Parathyroid adenoma (tissue), 2 donors: ENCODE results near the gene PGD.

ENCODE experiments used
- H2AFZ ChIP-seq: fragments of 300-600 bp; sonication (generic); one replicate; pipeline ENCODE4 v1.7.0; 2017; ENCODE audit warnings: antibody characterized with exemption, mild to moderate bottlenecking
- H3K27ac ChIP-seq: fragments of 300-600 bp; sonication (generic); one replicate; pipeline ENCODE4 v1.7.0; 2017
- H3K27me3 ChIP-seq: fragments of 300-600 bp; sonication (generic); one replicate; pipeline ENCODE4 v1.7.0; 2017; ENCODE audit warnings: low read length; ENCODE audit not compliant: control insufficient read depth, insufficient read depth
- H3K36me3 ChIP-seq: fragments of 300-600 bp; sonication (generic); one replicate; pipeline ENCODE4 v1.7.0; 2017; ENCODE audit warnings: low read length; ENCODE audit not compliant: control insufficient read depth, insufficient read depth
- H3K4me1 ChIP-seq: fragments of 300-600 bp; sonication (generic); one replicate; pipeline ENCODE4 v1.7.0; 2017; ENCODE audit warnings: control low read depth
- H3K4me2 ChIP-seq: fragments of 300-600 bp; sonication (generic); one replicate; pipeline ENCODE4 v1.7.0; 2017; ENCODE audit warnings: low read length
- H3K4me3 ChIP-seq: fragments of 300-600 bp; sonication (generic); one replicate; pipeline ENCODE4 v1.7.0; 2017; ENCODE audit warnings: low read depth, low read length
- H3K79me2 ChIP-seq: fragments of 300-600 bp; sonication (generic); one replicate; pipeline ENCODE4 v1.7.0; 2017; ENCODE audit warnings: control low read depth
- H3K9ac ChIP-seq: fragments of 300-600 bp; sonication (generic); one replicate; pipeline ENCODE4 v1.7.0; 2017; ENCODE audit warnings: mild to moderate bottlenecking
- H3K9me3 ChIP-seq: fragments of 300-600 bp; sonication (generic); one replicate; pipeline ENCODE4 v1.7.0; 2017; ENCODE audit warnings: low read length; ENCODE audit not compliant: control insufficient read depth
- CTCF ChIP-seq: fragments of 300-600 bp; sonication (generic); IDR thresholded peaks from one replicate; pipeline ENCODE4 v1.7.0; 2017; ENCODE audit warnings: antibody characterized with exemption, mild to moderate bottlenecking
- donor health status: primary hyperparathyroidism.

The PGD gene

GRCh38 chr1:10386761-10387676 lies 11.8 kb upstream of the PGD start:
- Histone ChIP-seq H3K27ac (no peak overlapping the region), H3K36me3 (no peaks in the 10 kb centered on the region), H3K79me2 (no peaks in the 10 kb centered on the region), H3K4me3 (no peak overlapping the region), H3K4me1 (no peaks in the 10 kb centered on the region), H2AFZ (no peak overlapping the region), H3K27me3 (no peaks in the 10 kb centered on the region), H3K9me3 (no peaks in the 10 kb centered on the region), H3K4me2 (peak overlapping the region; percentile 7), H3K9ac (no peak overlapping the region)
- no peak for TF ChIP-seq CTCF

DNA sequence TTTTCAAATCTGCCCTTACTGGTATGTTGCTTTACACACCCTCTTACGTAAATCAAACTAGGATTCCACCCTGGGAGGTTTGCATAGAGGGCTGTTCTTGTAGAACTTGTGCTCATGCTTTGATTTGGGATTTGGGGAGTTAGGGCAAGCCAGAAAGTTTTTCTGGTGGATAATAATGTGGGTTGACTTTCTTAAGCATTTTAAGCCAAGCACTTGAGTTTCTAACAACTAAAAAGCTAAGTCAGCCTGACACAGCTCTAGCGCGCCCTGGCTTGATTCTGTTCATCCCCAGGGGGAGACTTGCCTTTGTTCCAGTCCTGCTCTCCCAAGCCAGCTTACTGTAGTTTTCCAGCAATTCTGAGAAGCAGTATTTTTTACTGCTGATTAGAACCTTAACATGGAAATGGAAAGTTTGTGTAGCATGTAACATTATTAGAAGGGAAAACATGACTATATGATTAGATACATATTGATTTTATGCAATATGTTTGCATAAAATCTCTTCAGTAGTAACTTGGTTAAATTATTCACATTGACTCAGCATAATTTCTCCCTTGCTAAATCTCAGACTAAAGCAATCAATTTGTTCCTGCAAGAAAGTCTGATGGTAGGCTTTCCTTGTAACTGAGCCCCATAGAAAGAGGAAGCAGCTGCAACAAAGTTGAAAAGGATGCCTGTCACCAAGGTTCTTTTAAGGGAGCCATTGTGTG lies 11.0 kb upstream of the PGD start:
- no peak for TF ChIP-seq CTCF
- no peak overlapping the region for H3K9ac ChIP-seq
- H3K4me3 ChIP-seq, result no peak overlapping the region

DNA sequence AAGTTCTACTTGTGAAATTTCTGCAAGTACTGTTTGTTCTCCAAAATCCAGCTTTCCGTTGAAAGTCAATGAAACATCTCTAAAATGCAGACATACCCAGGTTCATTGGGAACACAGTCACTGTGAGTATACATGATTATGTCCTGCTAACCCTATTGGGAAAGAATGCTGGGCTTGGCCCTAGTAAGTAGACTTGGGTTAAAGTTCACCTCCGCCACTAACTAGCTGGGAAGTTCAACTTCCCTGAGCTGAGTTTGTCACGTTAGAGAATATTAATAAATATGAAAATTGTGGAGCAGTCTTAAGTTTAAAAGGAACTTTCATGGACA lies 10.5 kb upstream of the PGD start:
- Histone ChIP-seq H3K27ac (no peak overlapping the region), H3K9ac (no peak overlapping the region), H3K4me1 (no peaks in the 10 kb centered on the region), H3K36me3 (no peaks in the 10 kb centered on the region), H3K79me2 (no peaks in the 10 kb centered on the region), H3K4me3 (no peak overlapping the region), H2AFZ (no peak overlapping the region), H3K27me3 (no peaks in the 10 kb centered on the region), H3K9me3 (no peaks in the 10 kb centered on the region), H3K4me2 (no peak overlapping the region)
- no peak for TF ChIP-seq CTCF

More for the DNA sequence above, 11.0 kb upstream of the PGD start:
- no peaks in the 10 kb centered on the region for H3K9me3 ChIP-seq
- no peaks in the 10 kb centered on the region for H3K27me3 ChIP-seq
- H3K27ac ChIP-seq, result no peak overlapping the region
- H2AFZ ChIP-seq, result no peak overlapping the region
- H3K4me1 ChIP-seq, result no peaks in the 10 kb centered on the region
- peak overlapping the region; percentile 7 for H3K4me2 ChIP-seq
- no peaks in the 10 kb centered on the region for H3K36me3 ChIP-seq
- H3K79me2 ChIP-seq, result no peaks in the 10 kb centered on the region

DNA sequence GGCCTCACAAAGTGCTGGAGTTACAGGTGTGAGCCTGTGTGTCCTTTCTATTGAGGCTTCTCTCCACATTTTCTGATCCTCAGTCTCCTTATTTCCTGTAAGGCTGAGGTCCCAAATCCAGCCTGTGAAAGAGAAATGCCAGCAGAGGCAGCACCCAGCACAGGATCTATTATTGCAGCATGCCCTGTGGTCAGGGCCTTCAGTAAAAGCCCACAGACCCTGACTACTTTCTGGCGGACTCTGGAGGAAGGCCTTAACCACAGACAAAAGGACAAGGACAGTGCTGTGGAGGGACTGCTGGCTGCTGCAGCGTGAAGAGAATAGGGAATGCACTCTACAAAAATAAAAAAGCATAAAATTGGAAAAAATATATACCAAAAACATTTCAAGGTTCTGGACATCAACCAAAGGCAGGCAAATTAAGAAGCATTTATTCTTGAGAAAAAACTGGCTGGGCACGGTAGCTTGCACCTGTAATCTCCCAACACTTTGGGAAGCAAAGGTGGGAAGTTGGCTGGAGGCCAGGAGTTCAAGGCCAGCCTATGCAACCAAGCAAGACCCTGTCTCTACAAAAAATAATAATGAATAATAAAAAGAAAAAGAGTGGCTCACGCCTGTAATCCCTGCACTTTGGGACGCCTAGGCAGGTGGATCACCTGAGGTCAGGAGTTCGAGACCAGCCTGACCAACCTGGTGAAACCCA lies 9.4 kb upstream of the PGD start:
- no peaks in the 10 kb centered on the region for H3K36me3 ChIP-seq
- H3K27ac ChIP-seq, result no peak overlapping the region
- H3K4me2 ChIP-seq, result no peak overlapping the region
- no peak overlapping the region for H3K9ac ChIP-seq
- no peaks in the 10 kb centered on the region for H3K4me1 ChIP-seq
- H3K79me2 ChIP-seq, result no peaks in the 10 kb centered on the region
- no peaks in the 10 kb centered on the region for H3K9me3 ChIP-seq
- H2AFZ ChIP-seq, result no peak overlapping the region
- no peak for TF ChIP-seq CTCF
- no peak overlapping the region for H3K4me3 ChIP-seq
- no peaks in the 10 kb centered on the region for H3K27me3 ChIP-seq
